HG02623 (cell line): ENCODE results near the gene NR2C2AP.

Source experiments
- ATAC-seq: cut with Tn5 transposase; IDR thresholded peaks from one replicate; pipeline ENCODE4 v1.9.1; 2021; ENCODE audit warnings: moderate library complexity; ENCODE audit not compliant: unreplicated experiment

Gene NR2C2AP

DNA sequence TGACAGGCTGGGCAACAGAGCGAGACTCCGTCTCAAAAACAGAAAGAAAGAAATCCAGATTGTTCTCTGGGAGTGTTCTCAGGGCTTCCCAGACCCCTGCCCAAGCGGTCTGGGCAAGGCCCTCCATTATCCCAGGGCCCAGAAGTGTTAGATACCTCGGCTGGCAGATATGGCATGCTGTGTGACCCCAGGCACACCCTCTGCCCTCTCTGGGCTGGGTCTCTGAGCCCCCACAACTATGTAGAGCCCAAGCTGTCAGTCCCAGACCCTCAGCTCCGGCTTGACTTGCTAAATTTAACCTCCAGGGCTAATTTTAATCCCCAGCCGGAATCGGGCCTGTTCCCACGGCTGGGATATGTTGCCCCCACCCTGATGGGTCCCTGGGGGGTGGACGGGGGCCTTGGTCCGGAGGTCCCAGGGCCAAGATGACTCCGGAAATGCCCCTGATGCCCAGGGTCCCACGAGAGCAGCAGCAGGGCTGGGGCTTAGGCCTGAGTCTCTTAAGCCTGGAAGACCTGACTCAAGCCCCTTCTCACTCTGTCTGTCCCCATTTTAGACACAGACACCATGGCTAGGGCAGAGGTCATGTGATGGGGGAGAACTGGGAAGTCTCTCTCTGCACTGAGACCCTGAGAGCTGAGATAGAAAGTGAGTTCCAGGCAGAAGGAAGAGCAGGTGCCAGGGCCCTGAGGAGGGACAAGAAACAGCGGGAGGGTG is 50.4 kb downstream of the NR2C2AP start:
- ATAC-seq, result no peak

DNA sequence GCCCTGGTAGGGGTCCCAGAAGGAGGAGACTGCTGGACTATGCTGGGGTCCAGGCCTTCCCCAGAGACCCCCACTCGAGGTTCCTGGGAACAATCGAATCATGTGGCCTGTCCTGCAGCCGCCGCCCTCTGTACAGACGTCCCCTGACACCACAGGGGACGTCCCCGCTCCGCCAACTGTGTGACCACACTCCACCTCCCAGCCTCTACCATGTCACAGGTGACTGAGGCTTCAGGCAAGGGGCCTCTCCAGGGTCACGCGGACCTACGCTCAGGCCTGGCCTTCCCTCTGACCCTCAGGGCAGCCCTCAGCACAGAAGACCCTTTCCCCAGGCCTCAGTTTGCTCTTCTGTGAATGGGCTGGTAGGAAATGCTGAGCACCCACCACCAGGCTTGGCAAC is 51.8 kb downstream of the NR2C2AP start:
- peak; percentile 55 for ATAC-seq
